Measurements from ENCODE around the gene ATXN7L1.

GRCh38 chr7:105811189-105811847 lies 65.1 kb downstream of the ATXN7L1 start:
- no peak for TF ChIP-seq CTCF (IDR thresholded peaks at IDR 0.05)
- TF ChIP-seq EP300 (IDR thresholded peaks at IDR 0.05; ENCODE audit: borderline replicate concordance in 1 of 2, low read depth in 1 of 2, low read length in 1 of 2): no peak
- TF ChIP-seq SMC3 (IDR thresholded peaks at IDR 0.05; ENCODE audit: low read depth, low read length): no peak
- TF ChIP-seq JUND (IDR thresholded peaks at IDR 0.05): no peak
- no peak for TF ChIP-seq YY1 (IDR thresholded peaks at IDR 0.05; ENCODE audit: low read depth)
- no peak for TF ChIP-seq RFX5 (IDR thresholded peaks at IDR 0.05; ENCODE audit: low read length)
- TF ChIP-seq CHD2 (IDR thresholded peaks at IDR 0.05; ENCODE audit: low read length, partially characterized antibody): no peak
- no peak for TF ChIP-seq GABPA (IDR thresholded peaks at IDR 0.05; ENCODE audit: low read depth)

Data from SK-N-SH (cell line).